ENCODE results near the gene DNAJC21. TPM values are rescaled to one million over a fixed set of nuclear protein-coding genes. Genes with fewer than 3 reads are reported as not detected.

Gene DNAJC21
- total and polyA plus RNA-seq, 10 of the 15 experiments (the other 5 are each of a cell fraction or from before 2014, with no cell fraction given): 9.2 to 53.5 (median 23.7) TPM

GRCh38 chr5:34977934-34978613 is 48.7 kb downstream of the DNAJC21 start:
- ChIA-PET POLR2A (interaction anchor here (1.3 to 1.4 kb wide), 2 partner anchors 24 to 48 kb away, joined by 4 read pairs; partner anchors contain the start of gene DNAJC21), RAD21 (ENCODE audit: unreplicated experiment) (interaction anchor here (0.8 to 1.9 kb wide), 3 partner anchors 18 to 25 kb away, joined by 3 to 7 read pairs (median 5); no protein-coding TSS in a partner anchor), CTCF (interaction anchor here (1.3 to 3.6 kb wide), 4 partner anchors 19 to 26 kb away, joined by 3 to 22 read pairs (median 10); no protein-coding TSS in a partner anchor), SMC1A (ENCODE audit: uncharacterized antibody, unreplicated experiment) (interaction anchor here (0.8 to 2.4 kb wide), 4 partner anchors 19 to 54 kb away, joined by 3 to 7 read pairs (median 4); no protein-coding TSS in a partner anchor)
- intact Hi-C loops (cut with micrococcal nuclease; ENCODE audit: unreplicated experiment): no loop called here
- DNase-seq (ENCODE audit: low read depth, low spot score) (peak; percentile 35), FAIRE-seq (no peak), ATAC-seq (peak; percentile 96)
- Histone ChIP-seq H3K27me3 (replicated peaks in 1 of 2; ENCODE audit: control insufficient read depth in 2 of 2, insufficient read depth in 2 of 2, low read length in 1 of 2) (no peaks in the 10 kb centered on the region), H3K4me1 (ENCODE audit: control insufficient read depth, insufficient read depth, low read length) (no peaks in the 10 kb centered on the region), H2AFZ (ENCODE audit: control insufficient read depth, low read depth, low read length) (no peak overlapping the region), H3K79me2 (ENCODE audit: control insufficient read depth, insufficient read depth, low read length) (no peaks in the 10 kb centered on the region), H4K20me1 (ENCODE audit: control insufficient read depth, insufficient read depth) (no peaks in the 10 kb centered on the region), H3K4me2 (ENCODE audit: control insufficient read depth, insufficient read depth) (no peak overlapping the region), H3K9me3 (replicated peaks; ENCODE audit: control insufficient read depth, insufficient read depth, low read length) (no peaks in the 10 kb centered on the region), H3K9ac (ENCODE audit: control insufficient read depth, insufficient read depth, low read length) (no peak overlapping the region), H3K36me3 (ENCODE audit: control insufficient read depth in 2 of 2, insufficient read depth in 2 of 2, low read length in 1 of 2) (no peaks in the 10 kb centered on the region), H3K27ac (ENCODE audit: control insufficient read depth, insufficient read depth) (no peak overlapping the region), H3K4me3 (no peak overlapping the region)
- TF ChIP-seq NR2F1 (conservative IDR thresholded peaks at IDR 0.05) (0 out of 2 replicates have a peak, but pooled peaks have one; percentile 23), IKZF1 (conservative IDR thresholded peaks at IDR 0.05) (peak; percentile 50; the same call in 1 of the 2 replicates), RELB (IDR thresholded peaks at IDR 0.05; ENCODE audit: low read depth) (peak; percentile 56; the same call in 1 of the 2 replicates), MTA2 (IDR thresholded peaks at IDR 0.05; ENCODE audit: low read depth) (peak; percentile 63), BHLHE40 (IDR thresholded peaks at IDR 0.05; ENCODE audit: borderline replicate concordance in 1 of 2, low read depth in 2 of 2, low read length in 1 of 2) (peak in 1 of 2 experiments; percentile 25; a peak in 1 of 4 replicates), FOXM1 (IDR thresholded peaks at IDR 0.05; ENCODE audit: low read depth, low read length) (no peak), RCOR1 (conservative IDR thresholded peaks at IDR 0.05; ENCODE audit: low read depth, low read length) (no peak), NBN (IDR thresholded peaks at IDR 0.05) (peak; percentile 37; the same call in 1 of the 2 replicates), MYC (IDR thresholded peaks at IDR 0.05; ENCODE audit: insufficient read depth, insufficient read length, insufficient replicate concordance, low read length, severe bottlenecking) (no peak), EZH2 (IDR thresholded peaks at IDR 0.05; ENCODE audit: borderline replicate concordance, control insufficient read depth, low read depth, low read length) (no peak), ATF7 (IDR thresholded peaks at IDR 0.05; ENCODE audit: low read depth) (peak; percentile 63), IKZF2 (IDR thresholded peaks at IDR 0.05) (peak; percentile 37 to 63; a peak in 3 of 4 replicates), MLLT1 (IDR thresholded peaks at IDR 0.05) (peak; percentile 43; the same call in 1 of the 2 replicates), EP300 (IDR thresholded peaks at IDR 0.05; ENCODE audit: borderline replicate concordance in 1 of 2, control insufficient read depth in 1 of 2, low read depth in 2 of 2, low read length in 2 of 2) (peak; percentile 22 to 25; a peak in 1 of 4 replicates)
- TF ChIP-seq, protein P1, sequence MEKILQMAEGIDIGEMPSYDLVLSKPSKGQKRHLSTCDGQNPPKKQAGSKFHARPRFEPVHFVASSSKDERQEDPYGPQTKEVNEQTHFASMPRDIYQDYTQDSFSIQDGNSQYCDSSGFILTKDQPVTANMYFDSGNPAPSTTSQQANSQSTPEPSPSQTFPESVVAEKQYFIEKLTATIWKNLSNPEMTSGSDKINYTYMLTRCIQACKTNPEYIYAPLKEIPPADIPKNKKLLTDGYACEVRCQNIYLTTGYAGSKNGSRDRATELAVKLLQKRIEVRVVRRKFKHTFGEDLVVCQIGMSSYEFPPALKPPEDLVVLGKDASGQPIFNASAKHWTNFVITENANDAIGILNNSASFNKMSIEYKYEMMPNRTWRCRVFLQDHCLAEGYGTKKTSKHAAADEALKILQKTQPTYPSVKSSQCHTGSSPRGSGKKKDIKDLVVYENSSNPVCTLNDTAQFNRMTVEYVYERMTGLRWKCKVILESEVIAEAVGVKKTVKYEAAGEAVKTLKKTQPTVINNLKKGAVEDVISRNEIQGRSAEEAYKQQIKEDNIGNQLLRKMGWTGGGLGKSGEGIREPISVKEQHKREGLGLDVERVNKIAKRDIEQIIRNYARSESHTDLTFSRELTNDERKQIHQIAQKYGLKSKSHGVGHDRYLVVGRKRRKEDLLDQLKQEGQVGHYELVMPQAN (conservative IDR thresholded peaks at IDR 0.05): no peak
- no TSS peak for BruUV-seq (replicated peaks)
- in situ Hi-C loops (cut with MboI): no loop called here
- 2% methylated on average over 2 of the region's 2 CpGs for whole genome bisulfite sequencing (ENCODE audit: insufficient coverage, insufficient replicate concordance, low lambda C conversion rate, missing lambda C conversion rate)
